K562 (cell line): ENCODE results near the gene EXOSC1. TPM values are rescaled to one million over a fixed set of nuclear protein-coding genes. Genes with fewer than 3 reads are reported as not detected.

Source experiments
- ATAC-seq: fragments of 200-7000 bp; cut with Tn5 transposase; 3 replicates; pipeline ENCODE4 v1.9.1; 2020; ENCODE audit warnings: moderate library complexity
- BruUV-seq: library from RNA; stranded (reverse); fragments of 400-500 nt; replicated peaks from 2 replicates; lab custom pipeline; 2021; lab: Mats Ljungman, UMichigan
- CTCF ChIA-PET: fragments of 300-600 bp; formaldehyde crosslinking; extraction: SDS; loops from one replicate; lab custom pipeline; 2021; ENCODE audit warnings: low intra/inter-chr PET ratio; lab: Yijun Ruan, JAX
- POLR2A ChIA-PET: fragments of 300-600, 350-650 bp; sonication (Branson Sonifier 250); formaldehyde crosslinking; extraction: SDS; loops from one replicate; lab custom pipeline; 2021; ENCODE audit warnings: antibody characterized with exemption, inconsistent platforms; lab: Yijun Ruan, JAX
- DNase-seq, 4 experiments: peaks; one replicate each; pipeline versions ENCODE4 v3.0.0 to v3.0.0-alpha.2; 2011 to 2018; ENCODE audit warnings: low spot score in 3 of 4, mixed read lengths in 3 of 4; ENCODE audit errors: extremely low read depth in 1 of 4
- FAIRE-seq: peaks from 2 replicates; lab custom pipeline; 2011; peaks lifted over from hg19 to GRCh38; lab: Jason Lieb, UNC
- H2AFZ ChIP-seq: 2 replicates; pipeline ENCODE4 v1.6.0; 2011; ENCODE audit warnings: low read depth, low read length, control low read depth, inconsistent platforms
- H3K27ac ChIP-seq: fragments of 200-600 bp; 3 replicates; pipeline ENCODE4 v1.8.0; 2011; ENCODE audit warnings: low read depth, mild to moderate bottlenecking, control low read depth, inconsistent platforms, low read length, moderate library complexity, mixed read lengths; ENCODE audit errors: extremely low read depth
- H3K27me3 ChIP-seq, 2 experiments: fragments of 300-600 bp in 1 of 2; 2 replicates in 1 of 2; 3 replicates in 1 of 2; pipeline versions ENCODE4 v1.6.0 to v1.8.0; 2011; ENCODE audit warnings: inconsistent platforms in 2 of 2, low read length in 2 of 2, mild to moderate bottlenecking in 1 of 2, mixed read lengths in 1 of 2, moderate library complexity in 1 of 2; ENCODE audit not compliant: control insufficient read depth in 2 of 2, insufficient read depth in 2 of 2
- H3K36me3 ChIP-seq: fragments of 300-600 bp; 3 replicates; pipeline ENCODE4 v1.8.0; 2011; ENCODE audit warnings: mild to moderate bottlenecking, low read length, inconsistent platforms; ENCODE audit not compliant: control insufficient read depth, insufficient read depth
- H3K4me1 ChIP-seq, 2 experiments: fragments of 200-600 bp in 1 of 2; replicated peaks in 1 of 2; 2 replicates in 1 of 2; 3 replicates in 1 of 2; pipeline versions ENCODE4 v1.5.1 to v1.8.0; 2011; ENCODE audit warnings: inconsistent platforms in 2 of 2, low read length in 2 of 2, mild to moderate bottlenecking in 1 of 2, mixed read lengths in 1 of 2, moderate library complexity in 1 of 2; ENCODE audit not compliant: control insufficient read depth in 2 of 2, insufficient read depth in 2 of 2
- H3K4me2 ChIP-seq: 2 replicates; pipeline ENCODE4 v1.6.1; 2011; ENCODE audit warnings: low read length, control low read depth, inconsistent platforms, mixed read lengths; ENCODE audit not compliant: insufficient read depth
- H3K4me3 ChIP-seq: fragments of 200-600 bp; sonication (generic), shearing (Covaris generic); 2 replicates; pipeline ENCODE4 v1.5.1; 2016; ENCODE audit warnings: control low read depth, inconsistent platforms
- H3K79me2 ChIP-seq: fragments of 200-600 bp; 3 replicates; pipeline ENCODE4 v1.8.0; 2011; ENCODE audit warnings: low read length, inconsistent platforms; ENCODE audit not compliant: control insufficient read depth, insufficient read depth
- H3K9ac ChIP-seq, 2 experiments: 2 replicates each; pipeline versions ENCODE4 v1.6.0 to v1.6.1; 2011; ENCODE audit warnings: low read depth in 2 of 2, low read length in 2 of 2, control low read depth in 1 of 2, inconsistent platforms in 1 of 2, mild to moderate bottlenecking in 1 of 2, mixed read lengths in 1 of 2; ENCODE audit not compliant: insufficient read depth in 1 of 2
- H3K9me1 ChIP-seq: one replicate; pipeline ENCODE4 v1.6.0; 2011; ENCODE audit warnings: inconsistent platforms, mild to moderate bottlenecking, low read length, moderate library complexity; ENCODE audit not compliant: control insufficient read depth, insufficient read depth
- H3K9me3 ChIP-seq: replicated peaks from 2 replicates; pipeline ENCODE4 v1.5.1; 2011; ENCODE audit warnings: low read depth, low read length, inconsistent platforms; ENCODE audit not compliant: control insufficient read depth, insufficient read depth
- H4K20me1 ChIP-seq: replicated peaks from 2 replicates; pipeline ENCODE4 v1.6.1; 2011; ENCODE audit warnings: low read length, inconsistent platforms, mixed read lengths; ENCODE audit not compliant: control insufficient read depth, insufficient read depth
- CBX1 ChIP-seq: sonication (generic); IDR thresholded peaks from 2 replicates; pipeline ENCODE4 v1.6.1; 2016; ENCODE audit warnings: antibody characterized with exemption, low read depth, mild to moderate bottlenecking
- CBX3 ChIP-seq, 2 experiments: IDR thresholded peaks; 1 replicate in 1 of 2; 2 replicates in 1 of 2; pipeline ENCODE4 v1.6.1; 2012; ENCODE audit warnings: inconsistent platforms in 2 of 2, low read length in 2 of 2, borderline replicate concordance in 1 of 2, control low read depth in 1 of 2
- GTF2E2 ChIP-seq: fragments of 200-800 bp; sonication (Bioruptor generic); IDR thresholded peaks from 2 replicates; pipeline ENCODE4 v1.6.1; 2016; ENCODE audit warnings: missing genetic modification characterization, missing compliant biosample characterization
- KDM1A ChIP-seq, 2 experiments: fragments of 450-650 bp; IDR thresholded peaks; 2 replicates each; pipeline ENCODE4 v1.6.1; 2016; ENCODE audit warnings: mild to moderate bottlenecking in 2 of 2
- KDM2B ChIP-seq: fragments of 250-450 bp; sonication (Bioruptor Pico); IDR thresholded peaks from 2 replicates; pipeline ENCODE4 v1.8.0; 2021; ENCODE audit warnings: mild to moderate bottlenecking, moderate library complexity
- KLF1 ChIP-seq: fragments of 450-650 bp; IDR thresholded peaks from 2 replicates; pipeline ENCODE4 v1.6.1; 2016; ENCODE audit warnings: missing genetic modification characterization, missing compliant biosample characterization
- PHF21A ChIP-seq: fragments of 450-650 bp; IDR thresholded peaks from 2 replicates; pipeline ENCODE4 v1.6.1; 2017; ENCODE audit warnings: low read depth, borderline replicate concordance
- PPARD ChIP-seq: fragments of 250-450 bp; sonication (Bioruptor Pico); IDR thresholded peaks from 2 replicates; pipeline ENCODE4 v1.8.0; 2022; ENCODE audit warnings: inconsistent platforms, mild to moderate bottlenecking, moderate library complexity
- PRPF4 ChIP-seq: fragments of 200-400 bp; formaldehyde crosslinking; IDR thresholded peaks from one replicate; pipeline ENCODE4 v1.6.1; 2017; ENCODE audit warnings: low read length, low read depth, mild to moderate bottlenecking; ENCODE audit not compliant: insufficient read depth, poor library complexity, severe bottlenecking
- PTRF ChIP-seq: fragments of 450-650 bp; IDR thresholded peaks from 2 replicates; pipeline ENCODE4 v1.6.1; 2016; ENCODE audit warnings: mild to moderate bottlenecking, missing genetic modification characterization, missing compliant biosample characterization
- SIN3A ChIP-seq, 2 experiments: fragments of 150-350 bp in 1 of 2; IDR thresholded peaks; 2 replicates each; pipeline ENCODE4 v1.6.1; 2011 to 2016; ENCODE audit warnings: borderline replicate concordance in 2 of 2, low read depth in 2 of 2, low read length in 2 of 2, mild to moderate bottlenecking in 2 of 2, moderate library complexity in 2 of 2; ENCODE audit not compliant: control insufficient read depth in 1 of 2
- SMARCA4 ChIP-seq: fragments of 450-650 bp; IDR thresholded peaks from 2 replicates; pipeline ENCODE4 v1.6.1; 2016
- SNRNP70 ChIP-seq: fragments of 200-400 bp; formaldehyde crosslinking; optimal IDR thresholded peaks from 2 replicates; pipeline ENCODE3; 2017; ENCODE audit warnings: low read depth, low read length
- WGBS: fragments of 100-300 bp; shearing (Covaris generic); methylation state at CpG from one replicate; pipeline ENCODE4 v1.1.6; 2016; ENCODE audit warnings: low coverage, mixed read lengths; ENCODE audit not compliant: insufficient coverage; ENCODE audit errors: missing lambda C conversion rate; 5-methylcytosine and 5-hydroxymethylcytosine counted together
- in situ Hi-C: fragments of 300-500 bp; cut with MboI; formaldehyde crosslinking; loops from 4 replicates; pipeline ENCODE4 v1.15.0; 2018; ENCODE audit warnings: inconsistent platforms, mixed read lengths
- intact Hi-C: fragments of 100-400 bp; cut with micrococcal nuclease; formaldehyde crosslinking; loops from 2 replicates; pipeline ENCODE4 v1.14.2; 2022
- polyA plus RNA-seq, 8 experiments: library from polyadenylated mRNA; depleted of rRNA in 4 of 8; stranded (reverse) in 5 of 8; unstranded in 3 of 8; fragments of >200 nt; fragmentation: Nextera tagmentation in 2 of 8; fragmentation: Illumina TruSeq in 1 of 8; extraction: Ambion mirVana in 2 of 8; extraction: Trizol in 1 of 8; gene quantifications; 2 replicates each; pipeline versions ENCODE4 v1.2.1 to v1.2.3, GENCODE V29; 2011 to 2014; ENCODE audit warnings: inconsistent platforms in 1 of 8, missing spikeins in 1 of 8
- total RNA-seq, 7 experiments: library from RNA; depleted of rRNA in 6 of 7; stranded (reverse); fragments of >200 nt in 6 of 7; fragmentation: Illumina TruSeq in 2 of 7; extraction: Trizol in 2 of 7; gene quantifications; 2 replicates each; pipeline versions ENCODE4 v1.2.1 to v1.2.3, GENCODE V29; 2011 to 2021; ENCODE audit warnings: low replicate concordance in 1 of 7
- TF ChIP-seq, protein P1 (sequence below): sonication (generic); formaldehyde crosslinking; IDR thresholded peaks from 2 replicates; pipeline ENCODE4 v1.8.1; 2023; ENCODE audit warnings: mild to moderate bottlenecking, missing genetic modification reagents

The EXOSC1 gene
- total and polyA plus RNA-seq, 9 of the 15 experiments (the other 6 are each of a cell fraction or from before 2014, with no cell fraction given) = 44.3 to 117 (median 67.0) TPM

DNA sequence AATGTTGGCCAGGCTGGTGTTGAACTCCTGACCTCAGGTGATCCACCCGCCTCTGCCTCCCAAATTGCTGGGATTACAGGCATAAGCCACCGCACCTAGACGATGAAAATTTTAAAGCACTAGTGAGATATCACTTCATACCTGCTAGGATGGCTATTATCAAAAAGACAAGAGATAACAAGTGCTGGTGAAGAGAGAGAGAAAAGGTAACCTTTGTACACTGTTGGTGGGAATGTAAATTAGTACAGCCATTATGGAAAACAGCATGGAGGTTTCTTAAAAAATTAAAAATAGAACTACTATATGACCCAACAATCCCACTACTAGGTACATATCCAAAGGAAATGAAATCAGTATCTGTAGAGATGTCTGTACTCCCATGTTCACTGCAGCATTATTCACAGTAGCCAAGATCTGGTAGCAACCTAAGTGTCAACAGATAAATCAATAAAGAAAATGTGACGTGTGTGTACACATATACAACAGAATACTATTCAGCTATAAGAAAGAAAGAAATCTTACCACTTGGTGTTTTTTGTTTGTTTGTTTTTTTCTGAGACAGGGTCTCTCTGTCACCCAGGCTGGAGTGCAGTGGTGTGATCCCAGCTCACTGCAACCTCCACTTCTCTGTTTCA lies 40.0 kb upstream of the EXOSC1 start:
- TF ChIP-seq KDM1A (IDR thresholded peaks at IDR 0.05) (no peak), KDM2B (CRISPR knock-in tag) (no peak), CBX1 (no peak), SIN3A (IDR thresholded peaks at IDR 0.05; ENCODE audit: borderline replicate concordance in 2 of 2, control insufficient read depth in 1 of 2, low read depth in 2 of 2, low read length in 2 of 2) (no peak), SNRNP70 (no peak), PTRF (tag) (no peak), SMARCA4 (no peak), PRPF4 (no peak), KLF1 (tag) (no peak), GTF2E2 (tag) (no peak), PHF21A (no peak), PPARD (CRISPR knock-in tag) (no peak), CBX3 (IDR thresholded peaks at IDR 0.05; ENCODE audit: borderline replicate concordance in 1 of 2, low read length in 2 of 2) (no peak)
- TF ChIP-seq, protein P1, sequence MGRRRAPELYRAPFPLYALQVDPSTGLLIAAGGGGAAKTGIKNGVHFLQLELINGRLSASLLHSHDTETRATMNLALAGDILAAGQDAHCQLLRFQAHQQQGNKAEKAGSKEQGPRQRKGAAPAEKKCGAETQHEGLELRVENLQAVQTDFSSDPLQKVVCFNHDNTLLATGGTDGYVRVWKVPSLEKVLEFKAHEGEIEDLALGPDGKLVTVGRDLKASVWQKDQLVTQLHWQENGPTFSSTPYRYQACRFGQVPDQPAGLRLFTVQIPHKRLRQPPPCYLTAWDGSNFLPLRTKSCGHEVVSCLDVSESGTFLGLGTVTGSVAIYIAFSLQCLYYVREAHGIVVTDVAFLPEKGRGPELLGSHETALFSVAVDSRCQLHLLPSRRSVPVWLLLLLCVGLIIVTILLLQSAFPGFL (CRISPR knock-in tag) = no peak
- 86% methylated on average over 4 of the region's 4 CpGs for WGBS
- DNase-seq = no peak
- ChIA-PET CTCF (no interaction called here), POLR2A (interaction anchor here (0.6 kb wide), 1 partner anchor 56 kb away, joined by 3 read pairs; no protein-coding TSS in a partner anchor)
- Histone ChIP-seq H3K27ac (no peak overlapping the region), H3K79me2 (peaks cover 54% of the 10 kb centered on the region), H3K9me1 (no peaks in the 10 kb centered on the region), H3K4me2 (no peak overlapping the region), H3K9ac (no peak overlapping the region), H3K9me3 (no peaks in the 10 kb centered on the region), H3K4me3 (no peak overlapping the region), H2AFZ (no peak overlapping the region), H4K20me1 (0 out of 2 replicates have a peak, but pooled peaks cover 5% of the 10 kb centered on the region), H3K36me3 (peaks cover 44% of the 10 kb centered on the region; the same call in 2 of the 3 replicates), H3K27me3 (no peaks in the 10 kb centered on the region), H3K4me1 (no peaks in the 10 kb centered on the region)
- no TSS peak for BruUV-seq
- FAIRE-seq = no peak
- in situ Hi-C loops = no loop called here
- intact Hi-C loops = no loop called here
- ATAC-seq = no peak
